Smooth muscle cell (in vitro differentiated cells): ENCODE data around the gene SLCO2A1. TPM values are rescaled to one million over a fixed set of nuclear protein-coding genes. Genes with fewer than 3 reads are reported as not detected.

Source experiments
- DNase-seq: peaks from one replicate; lab custom pipeline; 2025; ENCODE audit not compliant: unreplicated experiment; lab: John Stamatoyannopoulos, UW
- H2AFZ ChIP-seq: fragments of 200-600 bp; sonication (generic); 2 replicates; pipeline ENCODE4 v1.6.0; 2016; ENCODE audit warnings: antibody characterized with exemption, low read depth, mild to moderate bottlenecking
- H3F3A ChIP-seq: fragments of 200-600 bp; sonication (generic); 2 replicates; pipeline ENCODE4 v1.6.0; 2017; ENCODE audit warnings: antibody characterized with exemption, low read depth
- H3K27ac ChIP-seq: fragments of 200-600 bp; sonication (generic); 2 replicates; pipeline ENCODE4 v1.5.1; 2016; ENCODE audit warnings: low read depth, mild to moderate bottlenecking
- H3K27me3 ChIP-seq: fragments of 200-600 bp; sonication (generic); 2 replicates; pipeline ENCODE4 v1.6.1; 2016; ENCODE audit warnings: low read depth, mild to moderate bottlenecking
- H3K36me3 ChIP-seq: fragments of 200-600 bp; sonication (generic); 2 replicates; pipeline ENCODE4 v1.5.1; 2016; ENCODE audit warnings: low read depth
- H3K4me1 ChIP-seq: fragments of 200-600 bp; sonication (generic); 2 replicates; pipeline ENCODE4 v1.5.1; 2016; ENCODE audit warnings: low read depth
- H3K4me2 ChIP-seq: fragments of 200-600 bp; sonication (generic); 2 replicates; pipeline ENCODE4 v1.6.0; 2016; ENCODE audit warnings: mild to moderate bottlenecking
- H3K4me3 ChIP-seq: fragments of 200-600 bp; sonication (generic); 2 replicates; pipeline ENCODE4 v1.5.1; 2016; ENCODE audit warnings: mild to moderate bottlenecking
- H3K79me2 ChIP-seq: fragments of 200-600 bp; sonication (generic); 2 replicates; pipeline ENCODE4 v1.6.0; 2016; ENCODE audit warnings: low read depth, mild to moderate bottlenecking
- H3K9ac ChIP-seq: fragments of 200-600 bp; sonication (generic); 2 replicates; pipeline ENCODE4 v1.6.0; 2016; ENCODE audit warnings: low read depth
- H3K9me3 ChIP-seq: fragments of 200-600 bp; sonication (generic); replicated peaks from 2 replicates; pipeline ENCODE4 v1.5.1; 2016; ENCODE audit warnings: low read depth
- H4K20me1 ChIP-seq: fragments of 200-600 bp; sonication (generic); 2 replicates; pipeline ENCODE4 v1.6.0; 2016; ENCODE audit warnings: low read depth
- WGBS: methylation state at CpG from one replicate; pipeline ENCODE4 v1.1.7; 2016; ENCODE audit warnings: low lambda C conversion rate; 5-methylcytosine and 5-hydroxymethylcytosine counted together
- polyA plus RNA-seq: library from polyadenylated mRNA; unstranded; fragments of >200 nt; fragmentation: Nextera tagmentation; extraction: Ambion mirVana; gene quantifications from 2 replicates; pipeline ENCODE4 v1.2.1, GENCODE V29; 2016
- total RNA-seq: library from RNA; depleted of rRNA; stranded (reverse); fragments of >200 nt; gene quantifications from 2 replicates; pipeline ENCODE4 v1.2.3, GENCODE V29; 2014
- TF ChIP-seq, protein P1 (sequence below): fragments of 200-600 bp; sonication (generic); IDR thresholded peaks from 2 replicates; pipeline ENCODE4 v1.5.1; 2017; ENCODE audit warnings: borderline replicate concordance, mild to moderate bottlenecking, antibody characterized with exemption; ENCODE audit not compliant: insufficient read depth, poor library complexity, severe bottlenecking

The SLCO2A1 gene
- total and polyA plus RNA-seq, 2 experiments from 2014 or later = 7.7 to 14.2 TPM

DNA sequence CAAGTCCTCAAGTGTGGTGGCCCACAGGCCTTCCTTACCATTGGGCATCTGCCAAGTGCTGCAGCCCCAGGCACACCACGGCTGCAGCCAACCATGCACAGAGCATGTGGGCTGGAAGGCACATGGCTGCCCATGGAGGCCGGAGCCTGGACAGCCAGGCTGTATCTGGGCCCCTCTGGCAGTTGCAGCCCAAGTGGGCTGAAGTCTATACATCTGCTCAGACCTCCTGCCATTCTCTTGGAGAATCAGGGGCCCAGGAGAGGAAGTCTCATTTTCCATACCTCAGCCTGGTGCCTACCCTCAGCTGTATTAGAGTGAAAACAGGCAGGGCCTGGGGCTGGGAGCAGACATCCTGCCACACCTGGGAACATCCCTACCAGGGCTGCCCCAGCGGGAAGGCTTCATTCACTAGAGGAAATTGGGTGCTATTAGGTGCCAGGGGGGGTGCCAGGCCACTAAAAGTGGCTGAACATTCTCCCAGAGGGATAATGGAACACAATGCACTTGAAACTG is 48.0 kb upstream of the SLCO2A1 start:
- Histone ChIP-seq H3K9me3 (peaks cover 4% of the 10 kb centered on the region), H3K27ac (no peak overlapping the region), H3K36me3 (no peaks in the 10 kb centered on the region), H3K4me1 (no peaks in the 10 kb centered on the region), H3K4me2 (no peak overlapping the region), H4K20me1 (no peaks in the 10 kb centered on the region), H2AFZ (no peak overlapping the region), H3F3A (no peaks in the 10 kb centered on the region), H3K27me3 (no peaks in the 10 kb centered on the region), H3K79me2 (no peaks in the 10 kb centered on the region), H3K4me3 (no peak overlapping the region), H3K9ac (no peak overlapping the region)
- 91% methylated on average over 3 of the region's 3 CpGs for WGBS
- TF ChIP-seq, protein P1, sequence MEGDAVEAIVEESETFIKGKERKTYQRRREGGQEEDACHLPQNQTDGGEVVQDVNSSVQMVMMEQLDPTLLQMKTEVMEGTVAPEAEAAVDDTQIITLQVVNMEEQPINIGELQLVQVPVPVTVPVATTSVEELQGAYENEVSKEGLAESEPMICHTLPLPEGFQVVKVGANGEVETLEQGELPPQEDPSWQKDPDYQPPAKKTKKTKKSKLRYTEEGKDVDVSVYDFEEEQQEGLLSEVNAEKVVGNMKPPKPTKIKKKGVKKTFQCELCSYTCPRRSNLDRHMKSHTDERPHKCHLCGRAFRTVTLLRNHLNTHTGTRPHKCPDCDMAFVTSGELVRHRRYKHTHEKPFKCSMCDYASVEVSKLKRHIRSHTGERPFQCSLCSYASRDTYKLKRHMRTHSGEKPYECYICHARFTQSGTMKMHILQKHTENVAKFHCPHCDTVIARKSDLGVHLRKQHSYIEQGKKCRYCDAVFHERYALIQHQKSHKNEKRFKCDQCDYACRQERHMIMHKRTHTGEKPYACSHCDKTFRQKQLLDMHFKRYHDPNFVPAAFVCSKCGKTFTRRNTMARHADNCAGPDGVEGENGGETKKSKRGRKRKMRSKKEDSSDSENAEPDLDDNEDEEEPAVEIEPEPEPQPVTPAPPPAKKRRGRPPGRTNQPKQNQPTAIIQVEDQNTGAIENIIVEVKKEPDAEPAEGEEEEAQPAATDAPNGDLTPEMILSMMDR = no peak
- no peak for DNase-seq

DNA sequence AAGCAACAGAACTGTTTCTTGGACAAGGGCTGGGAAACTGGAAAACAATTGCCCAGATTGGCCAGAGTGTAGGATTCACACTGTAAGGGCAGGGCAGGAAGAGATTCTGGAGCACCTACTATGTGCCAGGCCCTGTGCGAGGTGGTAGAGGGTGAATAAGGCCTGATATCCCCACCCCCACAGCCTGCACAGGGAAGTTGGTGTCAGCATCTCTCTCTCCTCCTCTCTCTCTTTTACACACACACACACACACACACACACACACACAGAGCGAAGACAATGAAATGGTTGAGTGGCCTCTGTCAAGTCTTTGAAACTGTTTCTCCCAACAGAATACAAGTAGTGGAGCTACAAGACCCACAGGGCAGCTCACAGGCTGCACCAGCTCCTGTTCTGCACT is 47.1 kb upstream of the SLCO2A1 start:
- WGBS = 94% methylated on average over 2 of the region's 2 CpGs
- Histone ChIP-seq H3K27ac (no peak overlapping the region), H4K20me1 (no peaks in the 10 kb centered on the region), H3K4me2 (no peak overlapping the region), H3K4me3 (no peak overlapping the region), H3F3A (no peaks in the 10 kb centered on the region), H2AFZ (no peak overlapping the region), H3K79me2 (no peaks in the 10 kb centered on the region), H3K27me3 (no peaks in the 10 kb centered on the region), H3K9me3 (peaks cover 4% of the 10 kb centered on the region), H3K4me1 (no peaks in the 10 kb centered on the region), H3K9ac (no peak overlapping the region), H3K36me3 (no peaks in the 10 kb centered on the region)
- TF ChIP-seq, protein P1 = no peak
- no peak for DNase-seq

DNA sequence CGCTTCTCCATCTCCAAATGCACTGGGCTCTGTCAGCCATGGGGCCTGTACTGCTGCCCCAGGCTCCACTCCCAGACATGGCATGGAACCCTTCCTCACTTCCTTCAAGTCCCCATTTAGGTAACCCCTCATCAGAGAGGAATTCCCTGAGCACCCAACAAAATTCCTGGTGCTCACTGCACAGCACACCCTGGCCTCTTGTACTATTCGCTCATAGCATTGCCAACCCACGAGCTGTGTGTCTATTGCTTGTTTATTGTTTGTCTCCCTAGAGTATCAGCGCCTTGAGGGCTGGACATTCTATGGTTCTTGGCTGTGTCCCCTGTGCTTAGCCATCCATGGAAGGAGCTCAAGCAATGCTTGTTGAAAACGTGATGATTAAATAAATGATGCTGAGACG is 46.1 kb upstream of the SLCO2A1 start:
- Histone ChIP-seq H3K27me3 (no peaks in the 10 kb centered on the region), H3K9ac (no peak overlapping the region), H3F3A (no peaks in the 10 kb centered on the region), H3K36me3 (no peaks in the 10 kb centered on the region), H4K20me1 (no peaks in the 10 kb centered on the region), H2AFZ (no peak overlapping the region), H3K27ac (no peak overlapping the region), H3K4me2 (no peak overlapping the region), H3K79me2 (no peaks in the 10 kb centered on the region), H3K4me3 (no peak overlapping the region), H3K9me3 (no peaks in the 10 kb centered on the region), H3K4me1 (no peaks in the 10 kb centered on the region)
- DNase-seq = no peak
- 92% methylated on average over 6 of the region's 6 CpGs for WGBS
- TF ChIP-seq, protein P1 = no peak

DNA sequence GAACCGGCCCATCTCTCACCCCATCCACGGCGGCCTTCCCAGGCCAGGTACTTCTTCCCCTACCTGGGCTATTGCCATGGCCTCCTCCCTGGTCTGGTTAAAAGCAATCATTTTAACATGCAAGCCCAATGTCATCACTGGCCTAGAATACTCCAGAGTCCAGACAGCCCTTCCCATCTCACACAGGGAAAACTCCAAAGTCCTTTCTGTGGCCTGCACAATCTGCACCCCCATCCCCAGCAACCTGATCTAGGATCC is 45.8 kb upstream of the SLCO2A1 start:
- Histone ChIP-seq H3K4me1 (no peaks in the 10 kb centered on the region), H3K27ac (no peak overlapping the region), H4K20me1 (no peaks in the 10 kb centered on the region), H3K9me3 (no peaks in the 10 kb centered on the region), H3K4me3 (no peak overlapping the region), H3K9ac (no peak overlapping the region), H3K27me3 (no peaks in the 10 kb centered on the region), H3K4me2 (no peak overlapping the region), H3K36me3 (no peaks in the 10 kb centered on the region), H3K79me2 (no peaks in the 10 kb centered on the region), H2AFZ (no peak overlapping the region), H3F3A (no peaks in the 10 kb centered on the region)
- TF ChIP-seq, protein P1 = no peak
- 98% methylated on average over 3 of the region's 3 CpGs for WGBS
- DNase-seq = no peak
